ENCODE measurements around the gene GPR15LG.

GPR15LG gene

GRCh38 chr10:84196083-84196482 is 22.5 kb downstream of the GPR15LG start:
- no peak overlapping the region for H4K8ac ChIP-seq (ENCODE audit: low read depth, low read length)
- no peak overlapping the region for H3K14ac ChIP-seq (ENCODE audit: low read length)
- H2BK12ac ChIP-seq (ENCODE audit: low read length), result no peak overlapping the region
- H2BK5ac ChIP-seq (ENCODE audit: low read depth, low read length, poor library complexity), result no peak overlapping the region
- no peak overlapping the region for H3K18ac ChIP-seq (ENCODE audit: low read length)
- H3K4me1 ChIP-seq (ENCODE audit: control insufficient read depth in 1 of 2, insufficient read depth in 2 of 2, low read length in 2 of 2), result peaks cover 3 to 5% of the 10 kb centered on the region in 2 experiments
- DNase-seq, result no peak
- no peaks in the 10 kb centered on the region for H3K36me3 ChIP-seq (ENCODE audit: control insufficient read depth in 1 of 2, insufficient read depth in 2 of 2, low read length in 2 of 2)
- no peaks in the 10 kb centered on the region for H3K9me3 ChIP-seq (ENCODE audit: insufficient read depth, low read depth, low read length)
- no peaks in the 10 kb centered on the region for H3K79me1 ChIP-seq (ENCODE audit: low read length)
- H3K9ac ChIP-seq (ENCODE audit: low read length), result no peak overlapping the region
- no CpG with 5 or more reads among the region's 4 CpGs for WGBS (ENCODE audit: extremely low coverage, insufficient coverage, insufficient read length)
- no peak overlapping the region for H4K91ac ChIP-seq (ENCODE audit: low read depth, low read length)
- H2AFZ ChIP-seq (ENCODE audit: insufficient read depth, low read length, poor library complexity), result no peak overlapping the region
- H3K27ac ChIP-seq (ENCODE audit: low read depth, low read length), result no peak overlapping the region
- H3K4me2 ChIP-seq (ENCODE audit: low read length), result no peak overlapping the region
- no peak overlapping the region for H4K12ac ChIP-seq (ENCODE audit: low read depth, low read length)
- no peak overlapping the region for H3K4me3 ChIP-seq (ENCODE audit: low read depth, low read length)
- no peaks in the 10 kb centered on the region for H3K79me2 ChIP-seq (ENCODE audit: control insufficient read depth, insufficient read depth, low read length, poor library complexity)
- H2AK5ac ChIP-seq (ENCODE audit: low read length), result no peak overlapping the region
- H3K4ac ChIP-seq (ENCODE audit: low read depth, low read length), result no peak overlapping the region
- peaks cover 37% of the 10 kb centered on the region for H3K27me3 ChIP-seq (ENCODE audit: insufficient read depth, low read length)
- H3K23ac ChIP-seq (ENCODE audit: low read length), result no peak overlapping the region
- no peak overlapping the region for H2BK120ac ChIP-seq (ENCODE audit: insufficient read depth, low read length, poor library complexity)

GRCh38 chr10:84196941-84197340 is 23.3 kb downstream of the GPR15LG start:
- Histone ChIP-seq H3K79me1 (ENCODE audit: low read length) (no peaks in the 10 kb centered on the region), H4K12ac (ENCODE audit: low read depth, low read length) (no peak overlapping the region), H3K14ac (ENCODE audit: low read length) (no peak overlapping the region), H4K91ac (ENCODE audit: low read depth, low read length) (no peak overlapping the region), H3K27ac (ENCODE audit: low read depth, low read length) (no peak overlapping the region), H4K8ac (ENCODE audit: low read depth, low read length) (no peak overlapping the region), H2AFZ (ENCODE audit: insufficient read depth, low read length, poor library complexity) (no peak overlapping the region), H3K4me2 (ENCODE audit: low read length) (no peak overlapping the region), H3K4ac (ENCODE audit: low read depth, low read length) (no peak overlapping the region), H3K4me1 (ENCODE audit: control insufficient read depth in 1 of 2, insufficient read depth in 2 of 2, low read length in 2 of 2) (peaks cover 3 to 5% of the 10 kb centered on the region in 2 experiments), H3K36me3 (ENCODE audit: control insufficient read depth in 1 of 2, insufficient read depth in 2 of 2, low read length in 2 of 2) (no peaks in the 10 kb centered on the region), H3K4me3 (ENCODE audit: low read depth, low read length) (no peak overlapping the region), H2BK120ac (ENCODE audit: insufficient read depth, low read length, poor library complexity) (no peak overlapping the region), H3K27me3 (ENCODE audit: insufficient read depth, low read length) (peaks cover 35% of the 10 kb centered on the region), H2BK5ac (ENCODE audit: low read depth, low read length, poor library complexity) (no peak overlapping the region), H2AK5ac (ENCODE audit: low read length) (no peak overlapping the region), H3K9ac (ENCODE audit: low read length) (no peak overlapping the region), H3K23ac (ENCODE audit: low read length) (no peak overlapping the region), H3K9me3 (ENCODE audit: insufficient read depth, low read depth, low read length) (no peaks in the 10 kb centered on the region), H2BK12ac (ENCODE audit: low read length) (no peak overlapping the region), H3K18ac (ENCODE audit: low read length) (no peak overlapping the region), H3K79me2 (ENCODE audit: control insufficient read depth, insufficient read depth, low read length, poor library complexity) (no peaks in the 10 kb centered on the region)
- no peak for DNase-seq
- whole genome bisulfite sequencing (ENCODE audit: extremely low coverage, insufficient coverage, insufficient read length), result no CpG with 5 or more reads among the region's 5 CpGs

- no peak overlapping the region for H3K14ac ChIP-seq (ENCODE audit: low read length)
- H4K91ac ChIP-seq (ENCODE audit: low read depth, low read length), result no peak overlapping the region
- H3K27me3 ChIP-seq (ENCODE audit: insufficient read depth, low read length), result peaks cover 33% of the 10 kb centered on the region
- no peak overlapping the region for H2BK12ac ChIP-seq (ENCODE audit: low read length)
- no CpG with 5 or more reads among the region's 5 CpGs for WGBS (ENCODE audit: extremely low coverage, insufficient coverage, insufficient read length)
- H3K4ac ChIP-seq (ENCODE audit: low read depth, low read length), result no peak overlapping the region
- H2BK5ac ChIP-seq (ENCODE audit: low read depth, low read length, poor library complexity), result no peak overlapping the region
- H4K8ac ChIP-seq (ENCODE audit: low read depth, low read length), result no peak overlapping the region
- no peaks in the 10 kb centered on the region for H3K79me1 ChIP-seq (ENCODE audit: low read length)
- H3K36me3 ChIP-seq (ENCODE audit: control insufficient read depth in 1 of 2, insufficient read depth in 2 of 2, low read length in 2 of 2), result no peaks in the 10 kb centered on the region
- H2BK120ac ChIP-seq (ENCODE audit: insufficient read depth, low read length, poor library complexity), result no peak overlapping the region
- no peak overlapping the region for H2AK5ac ChIP-seq (ENCODE audit: low read length)
- H3K4me3 ChIP-seq (ENCODE audit: low read depth, low read length), result no peak overlapping the region
- DNase-seq, result no peak
- H3K4me1 ChIP-seq (ENCODE audit: control insufficient read depth in 1 of 2, insufficient read depth in 2 of 2, low read length in 2 of 2), result peaks cover 3 to 5% of the 10 kb centered on the region in 2 experiments
- H3K23ac ChIP-seq (ENCODE audit: low read length), result no peak overlapping the region
- H3K79me2 ChIP-seq (ENCODE audit: control insufficient read depth, insufficient read depth, low read length, poor library complexity), result no peaks in the 10 kb centered on the region
- H3K27ac ChIP-seq (ENCODE audit: low read depth, low read length), result no peak overlapping the region
- no peak overlapping the region for H3K4me2 ChIP-seq (ENCODE audit: low read length)
- H3K9ac ChIP-seq (ENCODE audit: low read length), result no peak overlapping the region
- H2AFZ ChIP-seq (ENCODE audit: insufficient read depth, low read length, poor library complexity), result no peak overlapping the region
- H3K9me3 ChIP-seq (ENCODE audit: insufficient read depth, low read depth, low read length), result no peaks in the 10 kb centered on the region
- H4K12ac ChIP-seq (ENCODE audit: low read depth, low read length), result no peak overlapping the region
- H3K18ac ChIP-seq (ENCODE audit: low read length), result no peak overlapping the region
Observed at GRCh38 chr10:84197643-84198042, 24.0 kb downstream of the GPR15LG start.

DNA sequence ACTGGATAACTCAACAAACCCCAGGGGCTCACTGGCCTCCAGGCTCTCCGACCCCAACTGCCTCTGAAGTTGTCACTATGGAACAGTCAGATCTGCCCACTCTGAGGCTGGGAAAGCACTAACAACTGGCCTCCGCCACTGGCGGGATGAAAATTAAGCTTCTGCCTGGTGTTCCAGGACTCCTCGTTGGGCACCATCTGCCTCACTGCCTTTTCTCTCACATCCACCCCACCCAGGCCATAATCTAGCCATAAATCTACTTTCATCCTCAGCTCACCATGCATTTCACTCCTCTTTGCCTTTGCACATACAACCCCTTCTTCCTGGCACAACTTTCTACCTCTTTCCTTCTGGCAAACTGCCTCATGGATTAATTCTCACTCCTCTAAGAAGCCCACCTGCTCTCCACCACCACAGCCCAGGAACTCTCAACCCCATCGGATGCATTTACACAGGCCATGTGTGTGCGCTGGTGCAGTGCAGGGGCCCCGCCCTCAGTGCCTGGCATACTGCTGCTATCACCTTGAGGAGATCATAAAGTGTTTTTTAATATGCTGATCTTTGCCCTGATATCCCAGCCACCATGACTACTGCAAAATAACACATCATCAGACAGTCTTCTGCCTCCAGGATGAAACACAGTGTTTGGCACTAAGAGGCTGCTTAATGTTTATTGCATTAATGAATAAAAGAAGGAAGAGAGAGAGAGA is 24.8 kb downstream of the GPR15LG start:
- H2BK5ac ChIP-seq (ENCODE audit: low read depth, low read length, poor library complexity), result no peak overlapping the region
- H2AFZ ChIP-seq (ENCODE audit: insufficient read depth, low read length, poor library complexity), result no peak overlapping the region
- no peak overlapping the region for H3K4ac ChIP-seq (ENCODE audit: low read depth, low read length)
- no peak overlapping the region for H3K18ac ChIP-seq (ENCODE audit: low read length)
- H3K36me3 ChIP-seq (ENCODE audit: control insufficient read depth in 1 of 2, insufficient read depth in 2 of 2, low read length in 2 of 2), result no peaks in the 10 kb centered on the region
- H2BK12ac ChIP-seq (ENCODE audit: low read length), result no peak overlapping the region
- H3K4me3 ChIP-seq (ENCODE audit: low read depth, low read length), result no peak overlapping the region
- no peak overlapping the region for H4K12ac ChIP-seq (ENCODE audit: low read depth, low read length)
- H4K91ac ChIP-seq (ENCODE audit: low read depth, low read length), result no peak overlapping the region
- no peak overlapping the region for H3K27ac ChIP-seq (ENCODE audit: low read depth, low read length)
- no peaks in the 10 kb centered on the region for H3K79me2 ChIP-seq (ENCODE audit: control insufficient read depth, insufficient read depth, low read length, poor library complexity)
- H3K9ac ChIP-seq (ENCODE audit: low read length), result no peak overlapping the region
- H4K8ac ChIP-seq (ENCODE audit: low read depth, low read length), result no peak overlapping the region
- H2AK5ac ChIP-seq (ENCODE audit: low read length), result no peak overlapping the region
- peaks cover 29% of the 10 kb centered on the region for H3K27me3 ChIP-seq (ENCODE audit: insufficient read depth, low read length)
- DNase-seq, result no peak
- no peak overlapping the region for H3K4me2 ChIP-seq (ENCODE audit: low read length)
- no CpG with 5 or more reads among the region's 7 CpGs for WGBS (ENCODE audit: extremely low coverage, insufficient coverage, insufficient read length)
- H3K79me1 ChIP-seq (ENCODE audit: low read length), result no peaks in the 10 kb centered on the region
- H3K14ac ChIP-seq (ENCODE audit: low read length), result no peak overlapping the region
- H3K4me1 ChIP-seq (ENCODE audit: control insufficient read depth in 1 of 2, insufficient read depth in 2 of 2, low read length in 2 of 2), result peaks cover 3 to 5% of the 10 kb centered on the region in 2 experiments
- H2BK120ac ChIP-seq (ENCODE audit: insufficient read depth, low read length, poor library complexity), result no peak overlapping the region
- no peaks in the 10 kb centered on the region for H3K9me3 ChIP-seq (ENCODE audit: insufficient read depth, low read depth, low read length)
- no peak overlapping the region for H3K23ac ChIP-seq (ENCODE audit: low read length)
